ENCODE results near the gene CDK5RAP2. TPM values are rescaled to one million over a fixed set of nuclear protein-coding genes. Genes with fewer than 3 reads are reported as not detected.

The CDK5RAP2 gene
- polyA plus RNA-seq, 1 donor (not counting 4 experiments of a cell fraction or from before 2014, with no cell fraction given) = 22.4 TPM

GRCh38 chr9:120562861-120563443 is 17.0 kb downstream of the CDK5RAP2 start:
- H3K9ac ChIP-seq (ENCODE audit: control insufficient read depth, extremely low read depth, insufficient read depth, low read length) = no peak overlapping the region
- dilution Hi-C loops (cut with MboI; ENCODE audit: extremely low pct_ligation_motif_present, low sequenced_read_pairs) = no loop called here
- no peak overlapping the region for H3K4me3 ChIP-seq (ENCODE audit: control insufficient read depth in 2 of 3, extremely low read depth in 1 of 3, insufficient read depth in 2 of 3, low read depth in 1 of 3, low read length in 3 of 3)
- peak overlapping the region; percentile 6 for H3K4me2 ChIP-seq (ENCODE audit: control insufficient read depth, extremely low read depth, insufficient read depth, low read depth, low read length)
- H3K4me1 ChIP-seq (ENCODE audit: control insufficient read depth, extremely low read depth, insufficient read depth, low read length) = peaks cover 5% of the 10 kb centered on the region
- H4K20me1 ChIP-seq (ENCODE audit: control insufficient read depth, extremely low read depth, insufficient read depth, low read length) = no peaks in the 10 kb centered on the region
- no peak for TF ChIP-seq EZH2 (IDR thresholded peaks at IDR 0.05; ENCODE audit: low read length)
- TF ChIP-seq, protein P1, sequence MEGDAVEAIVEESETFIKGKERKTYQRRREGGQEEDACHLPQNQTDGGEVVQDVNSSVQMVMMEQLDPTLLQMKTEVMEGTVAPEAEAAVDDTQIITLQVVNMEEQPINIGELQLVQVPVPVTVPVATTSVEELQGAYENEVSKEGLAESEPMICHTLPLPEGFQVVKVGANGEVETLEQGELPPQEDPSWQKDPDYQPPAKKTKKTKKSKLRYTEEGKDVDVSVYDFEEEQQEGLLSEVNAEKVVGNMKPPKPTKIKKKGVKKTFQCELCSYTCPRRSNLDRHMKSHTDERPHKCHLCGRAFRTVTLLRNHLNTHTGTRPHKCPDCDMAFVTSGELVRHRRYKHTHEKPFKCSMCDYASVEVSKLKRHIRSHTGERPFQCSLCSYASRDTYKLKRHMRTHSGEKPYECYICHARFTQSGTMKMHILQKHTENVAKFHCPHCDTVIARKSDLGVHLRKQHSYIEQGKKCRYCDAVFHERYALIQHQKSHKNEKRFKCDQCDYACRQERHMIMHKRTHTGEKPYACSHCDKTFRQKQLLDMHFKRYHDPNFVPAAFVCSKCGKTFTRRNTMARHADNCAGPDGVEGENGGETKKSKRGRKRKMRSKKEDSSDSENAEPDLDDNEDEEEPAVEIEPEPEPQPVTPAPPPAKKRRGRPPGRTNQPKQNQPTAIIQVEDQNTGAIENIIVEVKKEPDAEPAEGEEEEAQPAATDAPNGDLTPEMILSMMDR (optimal IDR thresholded peaks at IDR 0.05 in 1 of 3, IDR thresholded peaks at IDR 0.05 in 1 of 3, conservative IDR thresholded peaks at IDR 0.05 in 1 of 3; ENCODE audit: extremely low read depth in 1 of 3, insufficient read depth in 2 of 3, low read length in 3 of 3) = no peak
- no peaks in the 10 kb centered on the region for H3K9me3 ChIP-seq (ENCODE audit: control insufficient read depth, low read depth, low read length)
- no peaks in the 10 kb centered on the region for H3K9me1 ChIP-seq (ENCODE audit: control insufficient read depth, extremely low read depth, insufficient read depth, low read length)
- H3K36me3 ChIP-seq (ENCODE audit: control insufficient read depth in 2 of 2, extremely low read depth in 1 of 2, insufficient read depth in 2 of 2, low read length in 2 of 2) = peaks cover 4 to 15% of the 10 kb centered on the region in 2 experiments
- H3K27ac ChIP-seq (ENCODE audit: control insufficient read depth, insufficient read depth, low read length) = no peak overlapping the region
- H2AFZ ChIP-seq (ENCODE audit: control insufficient read depth, low read length) = no peak overlapping the region
- DNase-seq (ENCODE audit: low read depth, low spot score) (no peak), FAIRE-seq (no peak)
- peaks cover 17% of the 10 kb centered on the region for H3K79me2 ChIP-seq (ENCODE audit: control insufficient read depth, insufficient read depth, low read length)
- no peaks in the 10 kb centered on the region for H3K27me3 ChIP-seq (ENCODE audit: control insufficient read depth, extremely low read depth, insufficient read depth, low read length)

DNA sequence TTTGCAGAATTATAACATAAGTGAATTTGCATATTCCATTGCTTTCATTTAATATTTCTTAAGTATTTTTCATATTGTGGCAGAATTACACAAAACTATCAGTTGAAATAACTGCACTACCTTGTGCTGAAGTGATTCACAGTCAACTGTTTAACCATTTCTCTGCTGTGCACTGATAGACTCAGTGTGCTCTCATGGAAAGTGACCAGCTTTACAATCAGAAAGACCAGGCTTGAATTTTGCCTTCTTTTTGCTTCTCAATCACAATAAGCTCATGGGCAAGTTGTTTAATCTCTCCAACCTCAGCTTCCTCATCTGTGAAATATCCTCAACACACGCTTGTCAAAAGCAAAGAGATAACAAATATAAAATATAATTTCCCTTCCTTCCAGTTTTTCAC is 18.3 kb downstream of the CDK5RAP2 start:
- peaks cover 5% of the 10 kb centered on the region for H3K4me1 ChIP-seq (ENCODE audit: control insufficient read depth, extremely low read depth, insufficient read depth, low read length)
- no peaks in the 10 kb centered on the region for H3K9me1 ChIP-seq (ENCODE audit: control insufficient read depth, extremely low read depth, insufficient read depth, low read length)
- H3K36me3 ChIP-seq (ENCODE audit: control insufficient read depth in 2 of 2, extremely low read depth in 1 of 2, insufficient read depth in 2 of 2, low read length in 2 of 2) = peaks cover 1 to 18% of the 10 kb centered on the region in 2 experiments
- no peaks in the 10 kb centered on the region for H3K27me3 ChIP-seq (ENCODE audit: control insufficient read depth, extremely low read depth, insufficient read depth, low read length)
- TF ChIP-seq, protein P1 (optimal IDR thresholded peaks at IDR 0.05 in 1 of 3, IDR thresholded peaks at IDR 0.05 in 1 of 3, conservative IDR thresholded peaks at IDR 0.05 in 1 of 3; ENCODE audit: extremely low read depth in 1 of 3, insufficient read depth in 2 of 3, low read length in 3 of 3) = no peak
- no peak for TF ChIP-seq EZH2 (IDR thresholded peaks at IDR 0.05; ENCODE audit: low read length)
- no peaks in the 10 kb centered on the region for H3K9me3 ChIP-seq (ENCODE audit: control insufficient read depth, low read depth, low read length)
- H3K4me3 ChIP-seq (ENCODE audit: control insufficient read depth in 2 of 3, extremely low read depth in 1 of 3, insufficient read depth in 2 of 3, low read depth in 1 of 3, low read length in 3 of 3) = no peak overlapping the region
- no peak overlapping the region for H3K9ac ChIP-seq (ENCODE audit: control insufficient read depth, extremely low read depth, insufficient read depth, low read length)
- H3K79me2 ChIP-seq (ENCODE audit: control insufficient read depth, insufficient read depth, low read length) = peaks cover 20% of the 10 kb centered on the region
- DNase-seq (ENCODE audit: low read depth, low spot score) (no peak), FAIRE-seq (no peak)
- no peak overlapping the region for H3K27ac ChIP-seq (ENCODE audit: control insufficient read depth, insufficient read depth, low read length)
- dilution Hi-C loops (cut with MboI; ENCODE audit: extremely low pct_ligation_motif_present, low sequenced_read_pairs) = no loop called here
- H3K4me2 ChIP-seq (ENCODE audit: control insufficient read depth, extremely low read depth, insufficient read depth, low read depth, low read length) = no peak overlapping the region
- H2AFZ ChIP-seq (ENCODE audit: control insufficient read depth, low read length) = no peak overlapping the region
- no peaks in the 10 kb centered on the region for H4K20me1 ChIP-seq (ENCODE audit: control insufficient read depth, extremely low read depth, insufficient read depth, low read length)
